ENCODE data around the gene CHMP4B.

CHMP4B gene
- 33.8 to 45.6 reads per million in 2 donors for total RNA-seq

GRCh38 chr20:33810885-33811775, at the start of gene CHMP4B:
TSS of gene CHMP4B (plus strand) at chr20:33811348. CDS start at chr20:33811469, 121 bp downstream.
- peak; percentile 98 for DNase-seq

DNA sequence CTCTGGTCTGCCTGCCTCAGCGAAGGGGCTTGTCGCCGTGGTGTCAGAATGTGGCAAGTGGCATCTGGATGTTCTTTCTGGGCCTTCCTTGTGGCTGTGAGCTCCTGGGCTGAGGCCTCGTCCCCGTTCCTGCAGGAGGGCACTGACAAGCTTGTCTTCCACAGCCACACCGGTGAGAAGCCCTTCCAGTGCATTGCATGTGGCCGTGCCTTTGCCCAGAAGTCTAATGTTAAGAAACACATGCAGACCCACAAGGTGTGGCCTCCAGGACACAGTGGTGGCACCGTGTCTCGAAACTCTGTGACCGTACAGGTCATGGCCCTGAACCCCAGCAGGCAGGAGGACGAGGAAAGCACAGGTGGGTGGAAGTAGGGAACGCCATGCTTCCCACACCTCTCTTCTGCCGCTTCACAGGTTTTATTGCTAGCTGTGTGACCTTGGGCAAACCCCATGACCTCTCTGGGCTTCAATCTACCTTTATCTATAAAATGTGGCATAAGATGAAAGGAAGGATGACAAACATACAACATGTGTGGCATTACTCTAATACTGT, 49.4 kb upstream of the CHMP4B start:
- DNase-seq: no peak

DNA sequence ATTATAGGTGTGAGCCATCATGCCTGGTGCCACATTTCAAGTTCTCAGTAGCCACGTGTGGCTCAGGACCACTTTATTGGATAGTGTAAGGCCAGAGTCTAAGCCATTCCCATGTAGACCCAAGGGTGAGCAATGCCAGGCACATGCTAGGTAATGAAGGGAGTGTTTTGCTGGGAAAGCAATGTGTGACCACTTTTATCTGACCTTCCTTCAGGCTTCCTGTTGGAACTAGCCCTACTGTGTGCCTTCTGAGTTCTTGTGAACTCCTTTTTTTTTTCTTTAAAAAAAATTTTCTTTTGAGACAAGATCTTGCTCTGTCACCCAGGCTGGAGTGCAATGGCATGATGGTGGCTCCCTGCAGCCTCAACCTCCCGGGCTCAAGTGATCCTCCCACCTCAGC, 46.0 kb upstream of the CHMP4B start:
- no peak for DNase-seq

GRCh38 chr20:33765592-33765991, 45.6 kb upstream of the CHMP4B start:
- no peak for DNase-seq

GRCh38 chr20:33766686-33767085, 44.5 kb upstream of the CHMP4B start:
- DNase-seq: no peak

DNA sequence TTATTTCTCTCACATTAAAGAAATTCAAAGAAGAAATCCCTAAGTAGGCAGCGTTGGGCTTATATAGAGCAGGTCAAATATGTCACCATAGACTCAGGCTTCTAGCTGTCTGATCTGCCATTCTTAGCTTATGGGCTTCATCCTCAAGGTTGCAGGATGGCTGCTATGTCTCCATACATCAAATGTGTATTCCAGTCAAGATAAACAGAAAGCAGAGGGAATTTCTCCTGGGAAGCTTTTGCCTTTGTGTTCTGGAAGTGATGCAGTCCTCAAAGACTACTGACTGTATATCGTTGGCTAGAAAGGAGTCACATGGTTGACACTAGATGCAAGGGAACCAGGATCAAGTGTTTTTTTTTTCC, 43.4 kb upstream of the CHMP4B start:
- no peak for DNase-seq

DNA sequence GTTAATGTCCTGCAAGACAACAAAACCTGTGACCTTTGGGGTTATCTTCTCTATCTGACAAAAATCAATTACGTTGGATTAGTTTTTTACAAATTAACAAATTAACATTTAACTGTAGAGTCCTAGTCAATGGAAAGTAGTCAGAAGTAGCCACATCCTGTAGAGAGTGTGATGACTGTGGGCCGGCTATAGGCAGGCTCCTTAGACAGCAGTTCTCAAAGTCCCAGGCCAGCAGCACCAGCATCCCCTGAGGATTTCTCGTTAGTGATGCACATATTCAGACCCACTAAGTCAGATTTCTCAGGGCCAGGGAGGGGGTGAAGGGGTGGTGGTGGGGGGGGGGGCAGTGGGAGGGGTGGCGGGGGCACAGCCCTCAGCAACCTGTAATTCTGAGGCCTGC, 42.1 kb upstream of the CHMP4B start:
- DNase-seq: no peak

GRCh38 chr20:33770005-33770404, 41.1 kb upstream of the CHMP4B start:
- no peak for DNase-seq

DNA sequence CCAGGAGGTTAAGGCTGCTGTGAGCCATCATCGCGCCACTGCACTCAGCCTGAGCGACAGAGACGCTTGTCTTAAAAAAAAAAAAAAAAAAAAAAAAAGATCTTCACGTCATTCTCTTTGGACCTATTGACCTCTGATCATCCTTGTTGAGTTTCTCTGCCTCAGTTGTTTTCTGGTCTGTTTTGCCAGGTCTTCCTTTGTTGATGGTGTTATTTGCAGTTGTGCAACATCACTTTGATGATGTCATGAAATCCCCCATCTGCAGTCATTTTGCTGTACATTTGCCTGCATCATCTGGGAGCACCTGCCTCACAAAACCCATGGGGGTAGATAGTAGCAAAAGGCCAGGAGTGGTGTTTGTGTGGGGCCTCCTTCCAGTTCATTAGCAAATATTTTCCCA, 39.2 kb upstream of the CHMP4B start:
- no peak for DNase-seq

GRCh38 chr20:33772439-33772838, 38.7 kb upstream of the CHMP4B start:
- no peak for DNase-seq

DNA sequence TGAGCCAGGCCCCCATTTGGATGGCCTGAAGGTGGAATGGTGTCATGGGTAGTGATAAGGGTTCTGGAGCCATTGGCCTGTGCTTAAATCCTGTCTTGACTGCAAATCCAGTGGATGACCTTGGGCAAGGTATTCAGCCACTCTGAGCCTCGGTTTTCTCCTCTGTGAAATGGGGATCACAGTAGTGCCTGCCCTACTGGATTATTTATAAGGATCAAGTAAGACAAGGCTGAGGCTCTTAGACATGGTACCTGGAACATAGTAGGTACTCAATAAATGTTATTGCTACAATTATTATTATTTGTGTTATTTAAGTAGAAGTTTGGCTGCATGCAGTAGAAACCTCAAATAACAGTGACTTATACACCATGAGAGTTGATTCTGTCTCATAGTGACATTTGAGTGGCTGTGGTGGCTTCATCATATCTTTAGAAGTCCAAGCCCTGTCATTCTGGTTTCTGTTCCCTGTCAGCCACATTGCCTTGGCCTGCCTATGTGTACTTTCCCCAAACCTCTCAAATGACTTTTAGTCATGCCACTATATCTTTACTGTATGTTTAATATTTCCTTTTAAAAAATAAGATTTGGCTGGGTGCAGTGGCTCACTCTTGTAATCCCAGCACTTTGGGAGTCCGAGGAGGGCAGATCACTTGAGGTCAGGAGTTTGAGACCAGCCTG, 37.6 kb upstream of the CHMP4B start:
- DNase-seq: no peak

- no peak for DNase-seq
Measured at GRCh38 chr20:33777816-33778215, 33.3 kb upstream of the CHMP4B start.

- no peak for DNase-seq
Measured at GRCh38 chr20:33781133-33781532, 30.0 kb upstream of the CHMP4B start.

DNA sequence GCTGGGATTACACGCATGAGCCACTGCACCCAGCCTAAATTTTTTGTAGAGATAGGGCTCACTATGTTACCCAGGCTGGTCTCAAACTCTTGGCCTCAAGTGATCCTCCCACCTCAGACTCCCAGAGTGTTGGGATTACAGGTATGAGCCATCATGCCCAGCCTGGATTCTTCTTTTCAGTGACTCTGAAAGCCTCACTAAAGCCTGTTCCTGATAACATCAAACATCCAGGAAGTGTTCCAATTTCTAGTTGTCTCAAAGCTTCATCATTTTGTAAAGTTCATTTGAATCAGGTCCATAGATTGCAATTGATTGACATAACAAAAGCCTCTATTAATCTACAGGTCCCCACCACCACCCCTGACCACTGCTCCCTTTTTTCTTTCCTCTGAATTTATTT, 29.2 kb upstream of the CHMP4B start:
- no peak for DNase-seq

GRCh38 chr20:33783256-33783655, 27.9 kb upstream of the CHMP4B start:
- no peak for DNase-seq

GRCh38 chr20:33783818-33784217, 27.3 kb upstream of the CHMP4B start:
- no peak for DNase-seq

GRCh38 chr20:33784225-33784624, 26.9 kb upstream of the CHMP4B start:
- DNase-seq: no peak

GRCh38 chr20:33785503-33785902, 25.6 kb upstream of the CHMP4B start:
- no peak for DNase-seq

DNA sequence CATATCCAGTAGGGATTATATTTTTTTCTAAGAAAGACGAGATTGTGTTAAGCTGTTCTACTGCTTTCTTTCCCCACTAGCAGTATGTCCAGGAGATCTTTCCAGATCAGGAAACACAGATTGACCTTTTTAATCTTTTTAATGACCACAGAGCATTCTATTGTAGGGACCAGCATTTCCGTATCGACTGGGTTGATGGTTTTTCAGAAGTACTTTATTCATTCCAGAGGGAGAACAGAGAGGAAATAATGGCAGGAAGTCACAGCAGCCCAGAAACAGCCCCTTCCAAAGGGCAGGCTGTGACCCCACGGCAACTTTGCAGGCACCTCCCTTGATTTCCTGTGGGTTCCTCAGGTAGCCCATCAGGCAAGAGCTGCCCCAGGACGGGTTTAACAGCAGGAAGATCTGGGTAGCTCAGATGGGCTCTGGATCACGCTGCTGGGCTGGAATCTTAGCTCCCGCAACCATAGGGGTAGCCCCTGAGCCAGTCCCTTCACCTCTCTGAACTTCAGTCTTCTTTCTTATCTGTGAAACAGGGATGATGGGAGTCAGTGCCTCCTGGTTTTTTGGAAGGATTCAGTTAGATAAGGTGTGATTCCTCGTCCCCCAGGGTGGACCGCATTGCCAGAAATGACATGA, 23.8 kb upstream of the CHMP4B start:
- no peak for DNase-seq

DNA sequence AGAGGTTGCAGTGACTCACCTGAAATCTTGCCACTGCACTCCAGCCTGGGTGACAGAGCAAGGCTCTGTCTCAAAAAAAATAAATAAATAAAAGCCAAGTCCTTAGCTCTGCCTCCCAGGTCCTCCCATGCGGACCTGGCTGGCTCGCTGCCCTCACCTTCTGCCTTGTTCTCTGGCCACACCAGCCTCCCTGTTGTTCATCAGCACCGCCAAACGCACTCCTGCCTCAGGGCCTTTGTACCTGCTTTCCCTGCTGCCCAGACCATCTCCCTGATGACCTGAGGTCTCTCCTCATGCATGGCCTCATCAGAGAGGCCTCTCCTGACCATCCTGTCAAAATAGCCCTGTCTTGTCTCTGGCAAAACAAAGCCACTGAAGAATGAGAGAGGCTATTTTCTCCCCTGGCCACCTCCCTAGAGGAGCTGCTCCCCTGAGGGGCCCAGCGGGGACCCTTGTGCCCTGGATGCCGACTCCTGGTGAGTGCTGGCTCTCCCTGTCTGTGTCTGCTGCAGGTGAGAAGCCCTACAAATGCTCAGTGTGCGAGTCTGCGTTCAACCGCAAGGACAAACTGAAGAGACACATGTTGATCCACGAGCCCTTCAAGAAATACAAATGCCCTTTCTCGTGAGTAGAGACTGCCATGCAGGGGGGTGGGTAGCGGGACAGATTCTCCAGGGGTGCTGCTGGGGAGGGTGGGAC, 22.6 kb upstream of the CHMP4B start:
- DNase-seq: no peak

DNA sequence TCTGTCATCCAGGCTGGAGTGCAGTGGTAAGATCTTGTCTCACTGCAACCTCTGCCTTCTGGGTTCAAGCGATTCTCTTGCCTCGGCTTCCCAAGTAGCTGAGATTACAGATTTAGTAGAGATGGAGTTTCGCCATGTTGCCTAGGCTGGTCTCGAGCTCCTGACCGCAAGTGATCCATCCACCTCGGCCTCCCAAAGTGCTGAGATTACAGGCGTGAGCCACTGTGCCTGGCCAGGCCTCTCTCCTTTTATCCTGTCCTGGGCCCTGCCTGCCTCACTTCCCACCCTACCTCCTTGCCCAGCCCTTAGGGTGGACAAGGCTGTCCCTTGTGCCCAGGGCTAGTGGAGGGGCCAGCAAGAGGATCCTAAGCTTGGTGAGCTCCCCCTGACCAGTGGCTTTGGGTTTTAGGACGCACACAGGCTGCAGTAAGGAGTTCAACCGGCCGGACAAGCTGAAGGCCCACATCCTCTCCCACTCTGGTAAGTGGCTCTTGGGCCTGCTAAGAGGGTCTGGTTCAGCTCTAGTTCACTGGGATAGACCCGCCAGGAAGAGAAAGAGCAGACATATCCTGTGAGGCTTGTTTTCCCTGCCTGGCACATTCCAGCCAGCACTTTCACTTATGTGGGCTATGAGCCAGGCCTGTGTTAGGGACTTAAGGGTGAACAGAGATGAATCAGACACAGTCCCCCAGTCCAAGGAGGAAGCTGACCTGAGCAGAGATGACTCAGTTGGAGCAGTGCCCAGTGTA, 21.9 kb upstream of the CHMP4B start:
- no peak for DNase-seq

- no peak for DNase-seq
Measured at GRCh38 chr20:33789858-33790182, 21.3 kb upstream of the CHMP4B start.

Data from T-helper 9 cell (primary cell).